Activated CD8-positive, alpha-beta memory T cell treated with anti-CD3 and anti-CD28 coated beads, Interleukin-2, amount 10 ng/mL, durations not matched to agents 7 days and 5 days (primary cell): Measurements from ENCODE around the gene AK1. TPM values are rescaled to one million over a fixed set of nuclear protein-coding genes. Genes with fewer than 3 reads are reported as not detected.
A peak's percentile ranks its signal among the peaks of the same experiment; 100 is the strongest.

ENCODE experiments used
- ATAC-seq: fragments of 150-1000 bp; cut with Tn5 transposase; one replicate; pipeline ENCODE4 v1.10.0; 2021; ENCODE audit warnings: moderate library complexity
- CTCF ChIA-PET: fragments of 350-600 bp; sonication (Branson Sonifier 250); formaldehyde crosslinking; loops from one replicate; lab custom pipeline; 2021; ENCODE audit warnings: antibody characterized with exemption; lab: Charles Lee
- DNase-seq: peaks from one replicate; pipeline ENCODE4 v3.0.0-alpha.2; 2020
- H3K27ac Mint-ChIP-seq: one replicate; pipeline ENCODE4 v1.8.0; 2021; ENCODE audit warnings: mild to moderate bottlenecking, mixed read lengths
- H3K27me3 Mint-ChIP-seq: one replicate; pipeline ENCODE4 v1.8.0; 2021; ENCODE audit warnings: mixed read lengths
- H3K36me3 Mint-ChIP-seq: one replicate; pipeline ENCODE4 v1.8.0; 2021; ENCODE audit warnings: mild to moderate bottlenecking, mixed read lengths
- H3K4me1 Mint-ChIP-seq: one replicate; pipeline ENCODE4 v1.8.0; 2021; ENCODE audit warnings: mixed read lengths
- H3K4me3 Mint-ChIP-seq: one replicate; pipeline ENCODE4 v1.8.0; 2021; ENCODE audit warnings: mild to moderate bottlenecking, moderate library complexity, mixed read lengths
- H3K9me3 Mint-ChIP-seq: one replicate; pipeline ENCODE4 v1.8.0; 2022; ENCODE audit warnings: low read depth, mixed read lengths
- microRNA-seq: library from miRNA; unstranded; fragments of <30 nt; microRNA quantifications from one replicate; pipeline ENCODE4 v1.2.0, GENCODE V29; 2022
- total RNA-seq, 2 experiments: library from RNA; stranded (reverse); gene quantifications; one replicate each; pipeline ENCODE4 v1.2.3, GENCODE V29; 2021

AK1 gene
- total RNA-seq, 2 experiments from 2014 or later = 33.6 to 34.3 TPM

DNA sequence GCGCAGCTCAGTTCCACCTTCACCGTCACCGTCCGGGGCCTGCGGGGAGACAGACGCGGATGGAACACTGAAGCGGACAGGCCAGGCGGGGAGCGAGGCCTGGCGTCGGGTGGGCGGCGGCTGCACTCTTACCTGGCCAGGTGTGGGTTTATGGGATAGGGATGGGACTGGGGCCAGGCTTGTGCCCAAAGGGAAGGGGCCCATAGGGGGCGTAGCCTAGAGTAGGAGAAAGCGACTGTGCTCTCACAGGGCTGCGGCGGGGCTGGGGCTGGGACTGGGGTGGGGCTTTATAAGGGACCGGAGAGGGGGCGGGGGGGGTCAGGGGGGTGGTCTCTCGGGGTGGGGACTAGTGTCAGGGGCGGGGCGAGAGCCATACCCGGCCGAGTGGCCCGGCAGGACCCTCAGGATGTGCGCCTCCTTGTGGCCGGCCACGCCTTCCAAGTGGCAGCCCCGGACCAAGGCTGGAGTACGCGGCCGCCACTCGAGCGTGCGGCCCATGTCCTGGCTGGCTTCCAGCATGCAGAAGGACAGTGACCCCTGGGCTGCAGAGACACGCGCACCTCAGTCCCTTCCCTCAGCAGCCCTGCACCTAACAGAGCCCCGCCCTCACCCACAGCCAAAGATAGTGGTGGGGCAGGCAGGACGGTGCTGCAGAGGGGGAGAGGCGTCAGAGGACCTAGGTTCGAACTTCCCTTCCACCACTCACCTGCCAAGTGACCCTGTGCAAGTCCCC is 52.0 kb downstream of the AK1 start:
- Mint-ChIP-seq H3K9me3 (no peaks in the 10 kb centered on the region), H3K4me3 (no peak overlapping the region), H3K4me1 (no peaks in the 10 kb centered on the region), H3K36me3 (no peaks in the 10 kb centered on the region), H3K27ac (no peak overlapping the region), H3K27me3 (no peaks in the 10 kb centered on the region)
- peak; percentile 23 for ATAC-seq
- no peak for DNase-seq
- CTCF ChIA-PET = no interaction called here

DNA sequence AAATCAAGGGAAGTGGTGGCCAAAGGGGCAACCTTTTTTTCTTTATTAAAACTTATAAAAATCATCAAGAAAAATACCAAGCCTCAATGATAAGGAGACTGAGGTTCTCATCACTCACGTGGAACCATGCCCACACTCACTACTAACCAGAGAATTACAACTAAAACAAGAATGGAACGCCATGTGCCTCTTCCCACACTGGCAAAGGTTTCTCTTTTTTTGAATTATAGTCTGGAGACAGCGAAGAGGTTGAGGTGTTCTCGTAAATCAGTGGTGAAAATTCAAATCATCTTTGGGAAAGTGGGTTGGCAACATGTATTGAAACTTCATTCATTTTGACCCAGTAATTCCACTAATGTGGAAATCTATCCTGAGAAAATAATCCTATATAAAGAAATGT is 55.4 kb downstream of the AK1 start:
- Mint-ChIP-seq H3K4me1 (no peaks in the 10 kb centered on the region), H3K4me3 (no peak overlapping the region), H3K36me3 (peaks cover 5% of the 10 kb centered on the region), H3K27me3 (no peaks in the 10 kb centered on the region), H3K9me3 (no peaks in the 10 kb centered on the region), H3K27ac (no peak overlapping the region)
- CTCF ChIA-PET = interaction anchor here (1.4 kb wide), 1 partner anchor 48 kb away, joined by 4 read pairs; no protein-coding TSS in a partner anchor
- ATAC-seq (no peak), DNase-seq (no peak)

DNA sequence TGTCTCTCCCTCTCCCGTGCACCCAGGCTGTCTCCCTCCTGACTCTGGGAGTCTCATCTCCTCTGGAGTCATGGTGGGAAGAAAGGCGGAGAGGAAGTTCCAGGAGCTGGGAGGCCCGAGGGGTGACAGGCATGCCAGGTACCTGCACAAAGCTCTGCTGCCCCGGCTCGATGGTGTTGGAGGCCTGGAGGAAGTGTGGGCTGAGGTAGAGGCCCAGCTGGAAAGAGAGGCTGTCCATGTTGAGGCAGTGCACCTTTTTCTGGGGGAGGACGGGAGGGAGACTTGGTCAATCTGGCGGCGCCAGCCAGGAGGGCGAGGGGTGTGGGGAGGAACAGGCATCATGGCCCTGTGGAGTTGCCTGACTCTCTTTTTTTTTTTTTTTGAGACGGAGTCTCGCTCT is 58.9 kb downstream of the AK1 start:
- no peaks in the 10 kb centered on the region for H3K27me3 Mint-ChIP-seq
- CTCF ChIA-PET = interaction anchor here (4.4 kb wide), 1 partner anchor 51 kb away, joined by 17 read pairs; no protein-coding TSS in a partner anchor
- H3K27ac Mint-ChIP-seq = no peak overlapping the region
- ATAC-seq = no peak
- DNase-seq = no peak
- H3K9me3 Mint-ChIP-seq = no peaks in the 10 kb centered on the region
- no peak overlapping the region for H3K4me3 Mint-ChIP-seq
- no peaks in the 10 kb centered on the region for H3K4me1 Mint-ChIP-seq
- H3K36me3 Mint-ChIP-seq = peaks cover 6% of the 10 kb centered on the region

DNA sequence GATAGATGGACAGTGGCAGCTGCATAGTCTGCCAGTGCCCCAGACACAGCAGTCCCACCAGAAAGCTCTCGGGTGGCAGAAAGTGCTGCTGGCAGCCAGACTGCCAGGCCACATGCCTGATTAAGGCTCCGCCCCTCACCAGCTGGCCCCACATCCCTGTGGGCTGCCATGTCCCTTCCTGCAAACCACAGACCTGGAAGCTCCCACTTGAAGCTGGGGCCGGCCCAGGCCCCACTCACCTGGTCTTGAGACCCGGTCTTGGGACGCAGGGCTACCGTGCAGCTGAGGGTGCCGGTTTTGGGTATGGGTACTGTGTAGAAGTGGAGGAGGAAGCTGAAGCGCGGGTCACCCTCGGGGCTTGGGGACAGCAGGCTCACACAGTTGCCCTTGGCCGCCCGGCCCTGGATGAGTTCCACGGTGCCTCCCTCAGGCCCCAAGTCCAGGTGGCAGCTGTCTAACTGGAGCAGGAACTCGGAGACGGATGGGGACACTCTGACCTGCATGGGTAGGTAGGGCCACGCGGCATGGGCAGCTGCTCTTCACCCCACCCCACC is 59.5 kb downstream of the AK1 start:
- no peak for DNase-seq
- no peak overlapping the region for H3K4me3 Mint-ChIP-seq
- CTCF ChIA-PET = interaction anchor here (4.4 kb wide), 1 partner anchor 52 kb away, joined by 17 read pairs; no protein-coding TSS in a partner anchor
- no peaks in the 10 kb centered on the region for H3K4me1 Mint-ChIP-seq
- ATAC-seq = no peak
- H3K27ac Mint-ChIP-seq = no peak overlapping the region
- peaks cover 6% of the 10 kb centered on the region for H3K36me3 Mint-ChIP-seq
- H3K9me3 Mint-ChIP-seq = no peaks in the 10 kb centered on the region
- H3K27me3 Mint-ChIP-seq = no peaks in the 10 kb centered on the region

DNA sequence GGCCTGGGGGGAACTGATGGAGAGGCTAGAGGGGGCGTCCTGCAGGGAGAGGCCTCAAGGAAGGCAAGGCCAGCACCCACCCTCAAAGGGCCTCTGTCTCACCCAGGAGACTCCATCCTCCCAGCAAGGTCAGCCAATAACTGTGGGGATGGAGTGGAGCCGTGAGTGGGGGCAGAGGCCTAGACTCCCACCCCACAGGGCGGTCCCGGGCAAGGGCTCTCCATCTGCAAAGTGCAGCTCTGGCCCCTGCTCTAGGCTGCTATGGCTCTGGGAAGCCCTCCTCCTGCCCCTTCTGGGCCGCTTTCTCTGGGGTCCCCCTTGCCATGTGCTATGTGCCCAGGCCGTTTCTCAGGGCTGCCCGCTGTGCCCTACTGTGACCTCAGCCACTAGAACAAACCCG is 60.7 kb downstream of the AK1 start:
- H3K36me3 Mint-ChIP-seq = peaks cover 8% of the 10 kb centered on the region
- no peaks in the 10 kb centered on the region for H3K4me1 Mint-ChIP-seq
- CTCF ChIA-PET = interaction anchor here (4.4 kb wide), 1 partner anchor 53 kb away, joined by 17 read pairs; no protein-coding TSS in a partner anchor
- ATAC-seq (no peak), DNase-seq (no peak)
- H3K27ac Mint-ChIP-seq = no peak overlapping the region
- no peaks in the 10 kb centered on the region for H3K9me3 Mint-ChIP-seq
- H3K27me3 Mint-ChIP-seq = no peaks in the 10 kb centered on the region
- H3K4me3 Mint-ChIP-seq = no peak overlapping the region

Small RNA genes lying within 50 kb of the gene (microRNA-seq; reads per million reads assigned to microRNA genes)
- not detected for gene MIR4672

Other genes starting within 250 kb of the AK1 start
- not detected for gene CFAP157, start 170.7 kb downstream of the AK1 start, total RNA-seq
- 10 to 100 TPM; 12.5 to 14.4 TPM for gene PTRH1, start 162.0 kb downstream of the AK1 start, total RNA-seq
- 1 to 10 TPM; 1.2 to 5.2 TPM for gene TTC16, start 161.6 kb downstream of the AK1 start, total RNA-seq
- gene TOR2A, start 142.4 kb downstream of the AK1 start, total RNA-seq = 10 to 100 TPM; 24.1 to 26.8 TPM
- gene SH2D3C, start 99.0 kb downstream of the AK1 start, total RNA-seq = 10 to 100 TPM; 75.2 to 87.8 TPM
- gene CDK9, start 91.6 kb downstream of the AK1 start, total RNA-seq = 100 to 1,000 TPM; 120 to 128 TPM
- 100 to 1,000 TPM; 109 to 117 TPM for gene FPGS, start 74.8 kb downstream of the AK1 start, total RNA-seq
- gene ENG, start 23.0 kb downstream of the AK1 start, total RNA-seq = 10 to 100 TPM; 18.4 to 21.3 TPM
- gene ST6GALNAC6, start 21.9 kb upstream of the AK1 start, total RNA-seq = 10 to 100 TPM; 75.7 to 93.5 TPM
- gene ST6GALNAC4, start 39.4 kb upstream of the AK1 start, total RNA-seq = 10 to 100 TPM; 64.7 to 71.4 TPM
- 1 to 10 TPM; 1.8 to 2.6 TPM for gene PIP5KL1, start 53.1 kb upstream of the AK1 start, total RNA-seq
- 10 to 100 TPM; 51.4 to 53.5 TPM for gene DPM2, start 60.2 kb upstream of the AK1 start, total RNA-seq
- 100 to 1,000 TPM in 1 of 2 experiments, 10 to 100 TPM in 1; 60.8 to 116 TPM for gene EEIG1, start 103.3 kb upstream of the AK1 start, total RNA-seq
- 10 to 100 TPM; 13.8 to 16.7 TPM for gene NAIF1, start 189.6 kb upstream of the AK1 start, total RNA-seq
- 10 to 100 TPM; 16.5 to 18.1 TPM for gene SLC25A25, start 190.6 kb upstream of the AK1 start, total RNA-seq